ENCODE measurements around the gene MAPKBP1.
"Not testable (repeated sequence)": the region's sequence is repeated elsewhere in the genome, so short reads cannot be mapped to it uniquely, and the experiment has no call there.

MAPKBP1 gene

DNA sequence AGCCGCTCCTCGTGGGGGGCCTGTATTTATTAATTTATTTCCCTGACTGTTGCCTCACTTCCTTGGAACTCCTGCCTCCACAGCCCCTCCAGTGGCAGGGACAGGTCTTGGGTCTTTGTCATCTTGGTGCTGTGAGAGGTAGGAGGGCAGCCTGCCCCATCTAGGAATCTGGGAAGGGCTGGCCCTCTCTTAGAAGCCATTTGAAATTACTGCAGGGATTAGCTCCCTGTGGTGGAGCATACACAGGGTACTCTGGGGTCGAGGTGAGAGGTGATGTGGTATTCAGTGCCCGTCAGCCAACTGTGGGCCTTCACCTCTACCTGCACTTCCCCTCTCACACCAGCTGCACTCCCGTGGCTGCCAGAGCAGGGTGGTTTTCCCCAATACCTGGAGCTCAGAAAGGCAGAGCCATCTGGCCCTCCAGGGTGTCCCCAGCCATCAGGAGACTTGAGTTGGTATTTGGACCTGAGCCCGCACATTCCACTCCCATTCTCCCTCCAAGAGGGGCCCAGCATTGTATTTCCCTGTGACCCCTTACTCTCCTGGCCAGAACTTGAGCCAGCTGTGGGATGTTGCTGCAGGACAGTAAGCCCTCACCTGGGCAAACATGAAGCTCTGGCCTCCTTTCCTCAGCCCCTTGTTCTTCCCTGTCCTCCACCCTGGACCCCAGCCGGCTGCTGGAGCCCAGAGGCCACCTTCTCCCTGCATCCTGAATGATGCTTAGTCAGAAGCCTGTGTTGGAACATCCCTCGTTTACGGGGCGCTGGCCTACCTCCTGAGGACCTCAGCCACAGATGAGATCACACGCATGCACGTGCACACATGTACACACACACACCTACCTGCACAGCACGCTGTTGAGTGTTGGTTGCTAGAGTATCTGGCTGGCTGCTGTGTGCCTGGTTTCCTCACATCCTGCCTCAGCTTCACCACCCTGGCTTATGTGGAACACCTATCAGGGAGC, 51.6 kb downstream of the MAPKBP1 start:
- no peak for DNase-seq (ENCODE audit: low read depth, low spot score)

DNA sequence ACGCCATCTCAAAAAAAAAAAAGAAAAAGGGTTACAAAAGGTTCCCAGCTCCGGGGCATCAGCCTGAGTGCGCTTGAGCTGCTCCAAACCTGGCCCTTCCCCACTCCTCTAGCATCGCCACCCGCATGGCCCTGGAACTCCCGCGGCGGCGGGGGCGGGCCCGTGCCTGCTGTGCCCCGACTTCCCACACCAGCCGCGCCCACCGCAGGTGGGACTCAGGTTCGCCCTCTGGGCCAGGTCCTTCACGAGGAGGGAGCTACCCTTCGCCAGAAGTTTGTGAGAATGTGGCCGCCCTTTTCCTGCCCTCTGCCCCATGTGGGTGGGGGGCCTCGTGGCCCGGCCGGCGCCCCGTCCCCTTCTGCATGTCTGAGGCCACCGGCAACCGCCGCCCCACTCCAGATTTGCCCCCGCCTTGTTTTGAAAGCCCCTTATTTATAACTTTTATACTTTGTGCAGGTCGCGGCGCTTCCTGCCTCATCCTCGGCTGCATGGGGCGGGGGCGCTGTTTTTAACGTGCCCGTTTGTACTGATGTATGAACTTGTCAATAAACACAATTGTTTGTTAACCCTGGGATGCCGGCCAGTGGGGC, 53.1 kb downstream of the MAPKBP1 start:
- no peak for DNase-seq (ENCODE audit: low read depth, low spot score)

DNA sequence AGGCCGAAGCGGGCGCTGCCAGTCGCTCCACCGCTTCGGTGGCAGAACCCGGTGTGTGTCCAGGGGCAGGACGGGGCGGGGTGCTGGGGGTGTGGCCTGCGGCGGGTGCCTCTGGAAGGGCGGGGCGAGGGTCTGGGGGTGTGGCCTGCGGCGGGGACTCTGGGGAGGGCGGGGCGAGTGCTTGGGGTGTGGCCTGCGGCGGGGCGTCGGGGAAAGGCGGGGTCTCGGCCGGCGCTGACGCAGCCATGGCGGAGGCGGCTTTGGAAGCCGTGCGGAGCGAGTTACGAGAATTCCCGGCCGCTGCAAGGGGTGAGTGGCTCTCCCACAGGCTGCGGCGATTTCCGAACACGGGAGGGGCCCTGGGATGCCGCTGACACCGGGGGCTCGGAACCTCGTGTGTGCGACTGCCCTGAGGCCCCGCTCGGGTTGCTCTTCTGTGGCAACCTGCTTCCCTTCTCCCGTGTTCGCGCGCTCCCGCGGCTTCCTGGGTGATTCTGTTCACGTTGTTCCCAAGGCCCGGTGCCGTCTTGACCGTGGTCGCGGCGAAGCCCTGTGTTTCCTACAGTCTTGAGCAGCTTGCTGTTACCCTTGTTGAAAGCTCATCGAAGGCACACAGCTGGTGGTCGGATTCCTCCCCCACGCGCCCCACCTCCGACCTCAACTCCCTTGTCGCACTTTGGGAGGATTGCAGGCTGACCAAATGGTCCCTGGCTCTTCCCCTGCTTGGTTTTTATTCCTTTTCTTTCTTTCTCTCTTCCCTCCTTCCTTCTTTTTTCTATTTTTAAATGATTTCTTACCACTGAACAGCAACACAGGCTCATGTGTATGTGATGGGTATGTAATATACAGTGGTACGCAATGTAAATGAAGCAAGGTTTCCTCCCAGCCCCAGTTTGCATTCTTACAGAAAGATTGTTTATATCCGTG, 53.9 kb downstream of the MAPKBP1 start, which contains the start of gene JMJD7:
TSS of gene JMJD7 (plus strand) at position 213 of the 927 bp plus-strand sequence. CDS start at position 246, 33 bp downstream.
- no peak for DNase-seq (ENCODE audit: low read depth, low spot score)

DNA sequence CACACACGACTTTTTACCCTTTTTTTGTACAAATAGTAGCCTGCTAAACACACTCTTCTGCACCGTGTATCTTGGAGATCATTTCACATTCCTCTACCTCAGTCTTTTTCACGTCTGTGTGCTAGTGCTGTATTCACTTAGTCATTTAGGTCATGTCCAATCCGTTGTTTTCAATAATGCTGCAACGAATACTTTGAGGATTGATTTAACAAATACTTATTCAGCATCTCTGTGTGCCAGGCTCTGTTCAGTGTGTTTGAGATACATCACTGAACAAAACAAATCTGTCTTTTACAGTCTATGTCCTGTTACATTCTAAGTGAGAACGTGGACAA, 54.5 kb downstream of the MAPKBP1 start:
- DNase-seq (ENCODE audit: low read depth, low spot score): no peak

DNA sequence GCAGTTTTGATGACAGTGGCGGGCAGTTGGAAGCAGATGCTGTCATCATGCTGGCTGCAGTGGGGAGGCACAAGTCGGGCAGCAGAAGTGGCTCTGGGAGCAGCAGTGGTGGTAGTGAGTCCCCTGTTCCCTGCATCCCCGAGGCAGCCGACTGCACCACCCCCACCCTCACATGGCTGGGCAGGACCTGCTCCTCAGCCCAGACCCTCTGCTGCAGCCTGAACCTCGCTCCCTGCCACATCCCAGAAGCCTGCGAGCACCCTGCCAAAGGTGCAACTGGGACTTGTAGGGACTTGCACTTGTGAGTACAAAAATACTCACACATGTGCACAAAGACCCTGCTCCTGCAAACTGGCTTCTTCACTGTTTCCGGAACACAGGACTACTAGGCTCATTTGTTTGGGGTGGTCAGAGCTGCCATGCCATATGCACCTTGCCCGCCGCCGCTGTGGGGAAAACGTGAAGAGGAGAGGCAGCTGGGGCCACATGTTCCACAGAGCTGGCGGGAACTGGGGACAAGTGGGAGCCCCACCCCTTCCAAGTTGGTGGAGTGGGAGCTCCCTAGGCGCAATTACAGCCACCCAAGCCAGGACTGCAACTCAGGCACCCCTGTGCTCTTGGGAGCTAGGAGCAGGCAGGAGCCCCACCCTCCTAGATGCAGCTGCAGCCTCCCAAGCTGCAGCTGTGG, 55.8 kb downstream of the MAPKBP1 start:
- no peak for DNase-seq (ENCODE audit: low read depth, low spot score)

- not testable (repeated sequence) for DNase-seq (ENCODE audit: low read depth, low spot score)
Observed at GRCh38 chr15:41831291-41831690, 57.0 kb downstream of the MAPKBP1 start.

GRCh38 chr15:41832208-41832607, 57.9 kb downstream of the MAPKBP1 start:
- DNase-seq (ENCODE audit: low read depth, low spot score): no peak

GRCh38 chr15:41832875-41833274, 58.6 kb downstream of the MAPKBP1 start:
- DNase-seq (ENCODE audit: low read depth, low spot score): no peak

GRCh38 chr15:41834096-41834495, 59.8 kb downstream of the MAPKBP1 start:
- DNase-seq (ENCODE audit: low read depth, low spot score): no peak

- no peak for DNase-seq (ENCODE audit: low read depth, low spot score)
Observed at GRCh38 chr15:41836073-41836472, 61.8 kb downstream of the MAPKBP1 start.

- no peak for DNase-seq (ENCODE audit: low read depth, low spot score)
Observed at GRCh38 chr15:41836713-41837454, 62.6 kb downstream of the MAPKBP1 start.

DNA sequence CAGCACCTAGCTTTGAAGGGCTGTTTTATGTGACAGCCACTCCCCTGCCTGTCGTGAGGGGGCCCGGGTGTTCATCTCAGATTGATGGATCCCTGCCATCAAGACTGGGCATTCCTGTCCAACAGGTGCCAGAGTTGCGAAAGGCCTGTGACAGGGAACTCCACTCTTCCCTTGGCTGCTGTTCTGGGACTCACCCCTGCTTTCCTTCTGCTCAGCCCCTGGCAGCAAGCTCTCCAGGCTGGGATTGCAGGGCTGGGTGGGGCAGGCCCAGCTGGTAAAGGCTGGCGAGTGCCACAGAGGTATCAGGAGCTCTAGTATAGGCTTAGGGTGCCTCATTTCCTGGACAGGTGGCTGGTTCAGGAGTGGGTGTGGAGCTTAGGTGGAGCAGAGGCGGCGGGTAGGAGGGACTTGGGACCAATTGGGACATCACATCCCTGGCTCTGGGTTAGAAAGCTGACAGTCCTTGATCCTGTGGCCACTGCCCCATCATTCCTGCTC, 64.2 kb downstream of the MAPKBP1 start, which contains the start of gene PLA2G4B:
TSS of gene PLA2G4B (plus strand) at position 448 of the 498 bp plus-strand sequence. CDS start 67 bp downstream, outside the sequence.
- no peak for DNase-seq (ENCODE audit: low read depth, low spot score)

GRCh38 chr15:41839781-41840491, 65.7 kb downstream of the MAPKBP1 start:
- DNase-seq (ENCODE audit: low read depth, low spot score): no peak

- DNase-seq (ENCODE audit: low read depth, low spot score): no peak
Observed at GRCh38 chr15:41840673-41841072, 66.4 kb downstream of the MAPKBP1 start.

GRCh38 chr15:41841131-41841530, 66.8 kb downstream of the MAPKBP1 start:
- DNase-seq (ENCODE audit: low read depth, low spot score): no peak

DNA sequence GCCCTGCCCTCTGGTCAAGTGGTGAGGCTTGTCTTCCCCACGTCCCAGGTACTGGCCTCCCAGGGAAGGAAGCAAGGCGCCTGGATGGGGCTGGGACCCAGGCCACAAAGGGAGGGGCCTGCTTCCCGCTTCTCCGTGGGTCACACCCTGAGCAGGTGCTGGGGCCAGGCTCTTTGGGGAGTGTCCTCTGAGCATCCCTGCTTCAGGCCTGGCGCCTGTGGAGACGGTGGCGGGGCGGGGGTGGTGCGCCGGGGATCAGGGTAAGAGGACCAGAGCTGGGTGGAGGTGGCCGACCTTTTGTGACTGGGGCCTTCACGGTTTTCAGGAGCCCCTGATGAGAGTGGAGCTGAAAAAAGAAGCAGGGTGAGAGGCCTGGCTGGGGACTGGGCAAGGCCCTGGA, 67.9 kb downstream of the MAPKBP1 start:
- DNase-seq (ENCODE audit: low read depth, low spot score): no peak

- no peak for DNase-seq (ENCODE audit: low read depth, low spot score)
Observed at GRCh38 chr15:41843571-41843970, 69.3 kb downstream of the MAPKBP1 start.

- no peak for DNase-seq (ENCODE audit: low read depth, low spot score)
Observed at GRCh38 chr15:41844814-41845213, 70.5 kb downstream of the MAPKBP1 start.

GRCh38 chr15:41847206-41847605, 72.9 kb downstream of the MAPKBP1 start:
- no peak for DNase-seq (ENCODE audit: low read depth, low spot score)

DNA sequence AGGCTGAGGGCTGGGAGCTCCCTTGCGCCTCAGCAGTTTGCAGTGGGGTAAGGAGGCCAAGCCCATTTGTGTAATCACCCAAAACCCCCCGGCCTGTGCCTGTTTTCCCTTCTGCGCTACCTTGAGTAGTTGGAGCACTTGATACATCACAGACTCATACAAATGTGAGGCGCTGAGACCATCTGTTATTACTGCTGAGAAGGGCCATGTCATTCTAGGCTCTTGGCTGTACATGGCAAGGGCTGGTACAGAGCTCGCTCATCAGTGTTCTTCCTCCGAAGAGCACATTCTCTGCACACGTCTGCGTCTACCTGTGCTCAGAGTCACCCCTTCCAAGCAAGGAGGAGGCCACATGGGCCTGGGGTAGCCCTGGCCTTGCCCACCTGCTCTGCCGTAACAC, 73.7 kb downstream of the MAPKBP1 start:
- DNase-seq (ENCODE audit: low read depth, low spot score): no peak
